Testis (tissue), 2 donors: ENCODE measurements around the gene ADAMTSL1.

Source experiments
- CTCF ChIP-seq, 3 experiments: fragments of 450-650 bp in 2 of 3; fragments of 200-600 bp in 1 of 3; sonication (generic) in 1 of 3; IDR thresholded peaks; one replicate each; pipeline ENCODE4 v1.5.1; 2016 to 2019; ENCODE audit warnings: antibody characterized with exemption in 3 of 3, mild to moderate bottlenecking in 2 of 3, moderate library complexity in 1 of 3
- POLR2A ChIP-seq: fragments of 450-650 bp; IDR thresholded peaks from one replicate; pipeline ENCODE4 v1.6.1; 2017; ENCODE audit warnings: antibody characterized with exemption, mild to moderate bottlenecking, moderate library complexity

GRCh38 chr9:18903450-18903849 is 429.5 kb downstream of the ADAMTSL1 start:
- no peak for TF ChIP-seq POLR2A
- TF ChIP-seq CTCF (IDR thresholded peaks at IDR 0.05), result no peak
